Islet precursor cell (in vitro differentiated cells): ENCODE measurements around the gene PADI6.
A peak's percentile ranks its signal among the peaks of the same experiment; 100 is the strongest.

Experiments used
- DNase-seq: peaks from one replicate; pipeline ENCODE4 v3.0.0-alpha.2; 2018

PADI6 gene

DNA sequence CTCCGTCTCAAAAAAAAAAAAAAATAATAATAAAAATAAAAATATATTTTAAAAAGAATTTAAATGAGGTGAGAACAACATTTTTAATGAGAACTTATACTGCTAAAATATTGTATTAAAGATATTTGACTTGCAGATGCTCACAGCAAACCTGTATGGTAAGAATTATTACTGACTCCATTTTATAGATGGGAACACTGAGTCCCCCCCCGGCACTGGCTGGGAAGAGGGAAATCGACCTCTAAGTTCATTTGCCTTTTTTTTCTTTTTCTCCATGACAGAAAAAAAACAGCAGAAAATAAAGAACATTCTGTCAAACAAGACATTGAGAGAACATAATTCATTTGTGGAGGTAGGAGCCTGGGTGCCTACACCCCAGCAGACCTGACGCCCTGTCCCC lies 13.4 kb upstream of the PADI6 start:
- DNase-seq = no peak

DNA sequence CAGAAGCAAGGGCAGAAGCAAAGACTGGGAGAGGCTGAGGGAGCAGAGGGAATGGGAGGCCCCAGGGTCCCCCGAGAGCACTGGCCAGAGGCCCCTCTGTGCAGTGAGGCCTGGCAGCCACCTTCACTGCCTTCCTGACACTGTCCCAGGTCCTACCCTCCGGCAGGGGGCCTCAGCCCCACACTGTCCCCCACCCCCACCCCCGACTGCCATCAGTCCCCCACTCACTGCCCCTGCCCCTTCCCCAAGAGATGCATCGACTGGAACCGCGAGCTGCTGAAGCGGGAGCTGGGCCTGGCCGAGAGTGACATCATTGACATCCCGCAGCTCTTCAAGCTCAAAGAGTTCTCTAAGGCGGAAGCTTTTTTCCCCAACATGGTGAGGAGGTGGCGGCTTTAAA lies 13.0 kb upstream of the PADI6 start:
- no peak for DNase-seq

DNA sequence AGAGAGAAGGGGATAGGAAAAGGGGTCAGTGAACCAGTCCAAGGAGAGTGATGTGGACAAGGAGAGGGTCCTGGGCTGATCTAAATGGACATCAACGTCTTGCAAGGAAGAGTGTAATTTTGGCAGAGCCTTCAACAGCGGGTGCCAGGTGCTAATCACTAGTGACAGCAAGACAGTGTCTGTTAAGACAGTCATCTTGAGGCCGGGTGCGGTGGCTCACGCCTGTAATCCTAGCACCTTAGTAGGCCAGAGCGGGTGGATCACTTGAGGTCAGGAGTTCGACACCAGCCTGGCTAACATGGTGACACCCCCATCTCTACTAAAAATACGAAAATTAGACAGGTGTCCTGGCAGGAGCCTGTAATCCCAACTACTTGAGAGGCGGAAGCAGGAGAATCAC lies 12.2 kb upstream of the PADI6 start:
- no peak for DNase-seq

DNA sequence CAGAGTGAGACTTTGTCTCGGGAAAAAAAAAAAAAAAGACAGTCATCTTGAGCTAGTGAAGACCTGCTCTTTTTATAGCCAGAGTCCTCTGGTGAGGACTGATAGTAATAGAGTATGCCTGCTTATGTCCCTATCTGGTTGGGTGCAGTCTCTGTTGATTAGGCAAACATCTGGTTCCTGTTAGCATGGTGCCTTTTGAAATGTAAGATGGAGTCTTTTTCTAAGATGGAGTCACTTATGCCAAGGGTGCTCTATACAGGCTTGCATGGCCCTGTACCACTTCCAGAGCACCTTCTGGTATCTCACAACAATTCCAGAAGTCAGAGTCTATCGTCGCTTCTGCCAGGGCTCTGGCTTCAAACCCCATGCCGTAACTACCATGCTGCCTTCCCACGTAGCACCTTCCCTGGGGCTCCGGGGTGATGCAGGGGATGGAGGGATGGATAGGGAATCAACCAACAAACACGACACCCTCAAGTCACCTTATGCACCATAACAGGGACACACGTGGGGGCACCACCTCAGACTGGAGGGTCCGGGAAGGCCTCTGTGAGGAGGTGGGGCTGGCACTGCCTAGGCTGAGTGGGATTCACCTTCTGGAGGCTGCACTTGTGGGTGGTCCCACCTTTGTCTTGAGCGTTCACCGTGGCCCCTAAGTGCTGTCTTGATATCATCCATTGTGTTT lies 11.6 kb upstream of the PADI6 start:
- no peak for DNase-seq

- DNase-seq = no peak
Measured at GRCh38 chr1:17361687-17362086, 10.3 kb upstream of the PADI6 start.

- no peak for DNase-seq
Measured at GRCh38 chr1:17363351-17363750, 8.6 kb upstream of the PADI6 start.

- no peak for DNase-seq
Measured at GRCh38 chr1:17363771-17364170, 8.2 kb upstream of the PADI6 start.

DNA sequence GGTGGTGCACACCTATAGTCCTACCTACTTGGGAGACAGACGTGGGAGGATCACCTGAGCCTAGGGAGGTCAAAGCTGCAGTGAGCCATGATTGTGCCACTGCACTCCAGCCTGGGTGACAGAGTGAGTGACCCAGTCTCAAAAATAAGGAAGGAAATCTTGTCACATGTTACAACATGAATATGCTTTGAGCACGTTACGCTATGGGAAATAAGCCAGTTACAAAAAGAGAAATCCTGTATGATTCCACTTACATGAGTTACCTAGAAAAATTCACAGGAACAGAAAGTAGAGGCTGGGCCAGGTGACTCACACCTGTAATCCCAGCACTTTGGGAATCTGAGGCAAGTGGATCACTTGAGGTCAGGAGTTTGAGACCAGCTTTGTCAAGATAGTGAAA lies 6.7 kb upstream of the PADI6 start:
- DNase-seq = no peak

- peak; percentile 96 for DNase-seq
Measured at GRCh38 chr1:17369466-17369865, 2.5 kb upstream of the PADI6 start.

- DNase-seq = no peak
Measured at GRCh38 chr1:17370618-17371017, 1.4 kb upstream of the PADI6 start.

GRCh38 chr1:17372955-17373354 lies 959 bp downstream of the PADI6 start:
- DNase-seq = no peak

DNA sequence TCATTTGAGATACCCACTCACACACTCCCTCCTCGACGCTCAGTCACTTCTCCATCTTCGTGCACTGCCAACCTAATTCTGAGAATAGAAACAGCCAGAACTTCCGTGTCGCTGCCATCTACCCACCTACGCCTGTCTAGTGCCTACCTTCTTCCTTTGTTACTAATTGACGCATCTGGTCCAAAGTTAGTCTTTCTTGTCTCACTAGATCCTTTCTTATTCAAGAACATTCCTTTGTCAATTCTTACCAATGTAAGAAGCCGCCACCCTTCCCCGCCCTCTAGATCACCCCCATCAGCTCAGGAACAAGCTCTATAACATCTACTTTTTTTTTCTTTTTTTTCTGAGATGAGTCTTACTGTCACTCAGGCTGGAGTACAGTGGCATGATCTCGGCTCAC lies 3.7 kb downstream of the PADI6 start:
- DNase-seq = no peak

DNA sequence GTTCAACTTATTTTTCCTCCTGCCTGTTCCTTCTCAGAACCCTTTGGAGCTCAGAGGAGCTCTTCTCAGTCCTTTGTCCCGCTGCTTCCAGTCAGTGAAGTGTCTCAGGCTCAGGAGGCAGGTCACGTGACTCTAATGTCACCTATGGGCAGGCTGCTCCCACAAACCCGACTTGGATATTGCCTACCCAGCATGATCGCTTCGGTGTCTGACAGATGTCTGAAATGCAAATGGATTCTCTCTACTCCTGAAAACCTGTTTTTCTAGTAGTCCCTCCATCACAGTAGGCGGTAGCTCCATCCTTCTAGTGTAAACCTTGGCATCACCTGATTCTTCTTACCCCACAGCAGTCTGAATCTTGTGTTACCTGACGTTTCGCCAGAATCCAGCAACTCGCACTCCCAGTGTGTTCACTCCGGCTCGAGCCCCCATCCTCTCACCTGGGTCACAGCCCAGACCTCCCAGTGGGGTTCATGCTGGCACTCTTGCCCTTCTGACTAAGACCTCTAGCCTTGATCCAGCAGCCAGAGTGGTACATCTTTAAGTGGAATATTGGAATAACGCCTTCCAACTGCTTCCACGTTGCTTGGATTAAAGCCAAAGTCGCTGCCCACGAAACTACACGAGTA lies 5.4 kb downstream of the PADI6 start:
- DNase-seq = peak; percentile 69

DNA sequence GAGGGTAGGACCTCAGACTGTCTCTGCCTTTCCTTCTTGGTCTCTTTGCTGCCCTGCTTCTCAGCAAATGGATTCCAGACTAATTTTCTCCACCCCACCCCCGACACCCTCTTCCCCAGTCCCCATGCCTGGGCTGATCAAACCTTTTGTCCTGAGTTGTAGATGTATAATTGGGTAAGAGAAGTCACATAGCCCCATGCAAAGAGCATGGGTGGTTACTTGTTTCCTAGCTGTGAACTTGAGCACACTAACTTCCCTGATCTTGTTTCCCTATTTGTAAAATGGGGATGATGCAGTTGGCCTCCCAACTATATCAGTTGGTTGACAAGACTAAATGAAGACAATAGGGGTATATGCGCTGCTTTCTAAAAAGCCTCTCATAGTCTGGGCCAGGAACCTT lies 9.2 kb downstream of the PADI6 start:
- no peak for DNase-seq

DNA sequence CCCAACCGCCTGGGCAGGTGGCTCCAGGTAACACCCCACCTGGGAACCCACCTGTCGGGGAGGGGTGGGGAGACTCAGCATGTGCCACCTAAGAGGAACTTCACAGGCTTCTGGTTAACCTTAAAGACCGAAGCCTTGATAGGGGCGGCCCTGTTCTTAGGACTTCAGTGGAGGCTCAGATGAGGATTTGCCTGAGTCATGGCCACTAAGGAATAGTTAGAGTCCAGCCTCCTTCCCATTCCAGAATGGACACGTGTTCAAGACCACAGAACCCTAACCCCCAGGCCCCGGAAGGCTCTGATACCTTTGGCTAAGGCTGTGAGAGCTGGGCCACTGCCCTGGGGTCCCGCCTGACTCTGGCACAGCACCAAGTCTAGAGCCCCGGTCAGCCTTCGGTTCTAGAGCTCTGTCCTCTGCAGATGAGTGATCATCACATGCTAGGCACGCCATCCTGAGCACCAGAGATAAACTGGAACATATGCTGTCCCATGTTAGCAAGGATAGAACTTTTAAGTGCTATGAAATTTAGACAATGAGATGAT lies 20.3 kb downstream of the PADI6 start:
- DNase-seq = no peak

DNA sequence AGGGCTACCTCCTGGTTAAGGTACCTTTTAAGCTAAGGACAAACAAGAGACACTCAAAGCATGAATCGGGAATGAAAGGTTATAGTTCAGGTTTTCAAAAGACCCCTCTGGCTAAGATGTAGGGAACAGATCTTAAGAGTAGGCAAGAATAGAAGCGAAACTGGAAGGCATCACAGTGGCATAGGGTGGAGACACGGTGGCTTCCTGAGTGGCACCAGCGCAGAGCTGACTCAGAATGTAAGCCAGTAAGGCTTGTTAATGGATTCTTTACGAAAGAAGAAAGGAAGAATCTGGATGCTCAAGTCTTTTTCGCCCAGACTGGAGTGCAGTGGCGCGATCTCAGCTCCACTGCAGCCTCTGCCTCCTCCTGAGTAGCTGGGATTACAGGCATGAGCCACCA lies 21.2 kb downstream of the PADI6 start:
- no peak for DNase-seq

- DNase-seq = no peak
Measured at GRCh38 chr1:17397910-17398695, 26.1 kb downstream of the PADI6 start.

GRCh38 chr1:17400725-17401341 lies 28.8 kb downstream of the PADI6 start:
- no peak for DNase-seq

DNA sequence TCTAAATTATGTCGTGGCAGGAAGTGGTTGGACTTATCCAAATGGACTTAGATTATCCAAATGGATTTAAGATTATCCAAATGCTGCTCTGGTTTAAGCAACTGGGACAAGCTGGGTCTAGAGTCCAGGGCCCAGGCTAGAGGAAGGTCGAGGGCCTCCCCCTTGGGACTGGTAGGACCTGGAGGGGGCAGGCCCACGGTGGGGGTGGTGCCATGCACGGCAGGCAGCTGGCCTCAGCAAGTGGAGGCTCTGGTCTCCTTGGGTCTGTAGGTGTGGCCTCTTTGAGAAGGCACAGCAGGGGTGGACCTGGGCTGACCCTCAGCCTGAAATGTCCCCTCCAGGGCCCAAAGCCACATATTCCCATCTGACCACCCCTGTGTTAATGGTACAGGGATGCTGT lies 29.8 kb downstream of the PADI6 start:
- DNase-seq = no peak

GRCh38 chr1:17403081-17403480 lies 31.1 kb downstream of the PADI6 start:
- DNase-seq = no peak

DNA sequence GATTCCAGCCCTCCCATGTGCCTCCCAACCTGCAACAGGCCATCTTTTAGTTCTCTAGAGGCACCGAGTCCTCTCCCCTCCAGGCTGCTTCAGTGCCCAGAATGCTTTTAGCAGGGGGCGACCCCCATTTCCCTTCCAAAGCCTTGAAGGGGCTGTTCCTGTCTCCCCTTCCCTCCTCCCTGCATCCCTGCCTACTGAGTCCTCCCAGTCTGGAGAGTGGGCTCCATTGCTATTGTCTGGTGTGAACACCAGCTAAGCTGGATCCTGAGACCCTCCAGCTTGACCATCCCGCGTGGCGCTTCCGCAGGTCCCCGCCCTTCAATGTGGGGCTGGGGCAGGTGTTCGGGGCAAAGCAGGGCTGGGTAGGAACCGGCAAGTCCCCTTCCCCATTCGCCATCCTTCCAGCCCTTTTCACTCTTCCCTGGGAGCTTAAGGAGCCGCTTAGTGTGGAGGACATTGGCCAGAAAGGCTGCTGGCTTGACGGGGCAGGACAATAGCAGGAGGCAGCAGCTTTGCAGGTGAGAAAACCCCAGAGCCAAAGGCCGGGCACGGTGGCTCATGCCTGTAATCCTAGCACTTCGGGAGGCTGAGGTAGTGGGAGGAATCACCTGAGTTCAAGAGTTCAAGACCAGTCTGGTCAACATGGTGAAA lies 32.2 kb downstream of the PADI6 start:
- no peak for DNase-seq

GRCh38 chr1:17404820-17405219 lies 32.8 kb downstream of the PADI6 start:
- no peak for DNase-seq
